HCT116 (cell line): ENCODE results near the gene SIRPB2. TPM values are rescaled to one million over a fixed set of nuclear protein-coding genes. Genes with fewer than 3 reads are reported as not detected.

Experiments
- ATAC-seq: fragments of 200-7000 bp; cut with Tn5 transposase; 2 replicates; pipeline ENCODE4 v1.9.1; 2020; ENCODE audit warnings: mild to moderate bottlenecking, moderate library complexity
- BruUV-seq: library from RNA; stranded (reverse); fragments of 400-500 nt; replicated peaks from 2 replicates; lab custom pipeline; 2021; lab: Mats Ljungman, UMichigan
- CTCF ChIA-PET: fragments of 300-600 bp; sonication (Branson Sonifier 250); formaldehyde crosslinking; loops from one replicate; lab custom pipeline; 2021; ENCODE audit warnings: antibody characterized with exemption; lab: Charles Lee
- POLR2A ChIA-PET: fragments of 300-600, 350-600 bp; sonication (Branson Sonifier 250); formaldehyde crosslinking; loops from one replicate; lab custom pipeline; 2021; ENCODE audit warnings: antibody characterized with exemption; lab: Charles Lee
- RAD21 ChIA-PET, 2 experiments: fragments of 300-600 bp; sonication (Branson Sonifier 250); formaldehyde crosslinking; loops; one replicate each; lab custom pipeline; 2023; ENCODE audit warnings: low total read pairs in 2 of 2; ENCODE audit not compliant: uncharacterized antibody in 2 of 2, unreplicated experiment in 2 of 2, low non-redundant PET in 1 of 2; lab: Charles Lee
- DNase-seq: peaks from one replicate; pipeline ENCODE4 v3.0.0-alpha.2; 2010; ENCODE audit warnings: low read depth, low spot score
- H2AFZ ChIP-seq: fragments of 200-600 bp; shearing (Covaris generic), sonication (generic); 2 replicates; pipeline ENCODE4 v1.6.1; 2017; ENCODE audit warnings: low read depth, mixed run types, mixed read lengths, antibody characterized with exemption, low read length; ENCODE audit not compliant: poor library complexity, severe bottlenecking
- H3K27ac ChIP-seq: 2 replicates; pipeline ENCODE4 v1.5.1; 2012; ENCODE audit warnings: low read depth, low read length
- H3K27me3 ChIP-seq: fragments of 200-600 bp; sonication (generic); 2 replicates; pipeline ENCODE4 v1.6.1; 2016; ENCODE audit warnings: mixed run types, low read length, mixed read lengths; ENCODE audit not compliant: insufficient read depth
- H3K36me3 ChIP-seq, 2 experiments: fragments of 200-500 bp in 1 of 2; fragments of 200-600 bp in 1 of 2; sonication (Bioruptor generic) in 1 of 2; sonication (generic) in 1 of 2; 2 replicates each; pipeline versions ENCODE4 v1.5.1 to v1.6.1; 2014 to 2016; ENCODE audit warnings: low read length in 2 of 2, inconsistent platforms in 1 of 2, mixed read lengths in 1 of 2, mixed run types in 1 of 2; ENCODE audit not compliant: insufficient read depth in 2 of 2, control insufficient read depth in 1 of 2
- H3K4me1 ChIP-seq, 2 experiments: fragments of 200-600 bp in 1 of 2; sonication (generic) in 1 of 2; 2 replicates each; pipeline versions ENCODE4 v1.5.1 to v1.6.1; 2012 to 2017; ENCODE audit warnings: low read length in 2 of 2, inconsistent platforms in 1 of 2, mild to moderate bottlenecking in 1 of 2, mixed read lengths in 1 of 2, mixed run types in 1 of 2, moderate library complexity in 1 of 2; ENCODE audit not compliant: insufficient read depth in 2 of 2, control insufficient read depth in 1 of 2
- H3K4me2 ChIP-seq: fragments of 200-600 bp; sonication (generic); 2 replicates; pipeline ENCODE4 v1.6.1; 2017; ENCODE audit warnings: mixed run types, low read length, mixed read lengths
- H3K4me3 ChIP-seq, 2 experiments: fragments of 200-600 bp in 1 of 2; sonication (generic) in 1 of 2; replicated peaks in 1 of 2; 2 replicates each; pipeline ENCODE4 v1.5.1; 2011 to 2016; ENCODE audit warnings: low read length in 2 of 2, control low read depth in 1 of 2, low read depth in 1 of 2, mild to moderate bottlenecking in 1 of 2, mixed read lengths in 1 of 2, mixed run types in 1 of 2
- H3K79me2 ChIP-seq: fragments of 200-600 bp; sonication (generic); 2 replicates; pipeline ENCODE4 v1.6.1; 2017; ENCODE audit warnings: mild to moderate bottlenecking, mixed run types, low read length, moderate library complexity, mixed read lengths; ENCODE audit not compliant: insufficient read depth
- H3K9ac ChIP-seq: fragments of 200-600 bp; sonication (generic); 2 replicates; pipeline ENCODE4 v1.6.1; 2016; ENCODE audit warnings: low read length, mixed read lengths
- H3K9me2 ChIP-seq: fragments of 200-600 bp; sonication (generic), shearing (Covaris generic); 2 replicates; pipeline ENCODE4 v1.6.1; 2017; ENCODE audit warnings: mixed run types, mild to moderate bottlenecking, moderate library complexity; ENCODE audit not compliant: insufficient read depth
- H3K9me3 ChIP-seq, 2 experiments: fragments of 200-500 bp in 1 of 2; fragments of 200-600 bp in 1 of 2; sonication (Bioruptor generic) in 1 of 2; sonication (generic) in 1 of 2; 2 replicates each; pipeline ENCODE4 v1.6.1; 2014 to 2017; ENCODE audit warnings: low read length in 2 of 2, mixed read lengths in 2 of 2, inconsistent platforms in 1 of 2, low read depth in 1 of 2, mild to moderate bottlenecking in 1 of 2, mixed run types in 1 of 2, moderate library complexity in 1 of 2; ENCODE audit not compliant: control insufficient read depth in 1 of 2, insufficient read depth in 1 of 2
- H4K20me1 ChIP-seq: fragments of 200-600 bp; sonication (generic), shearing (Covaris generic); 2 replicates; pipeline ENCODE4 v1.6.1; 2017; ENCODE audit warnings: mixed run types, mild to moderate bottlenecking, moderate library complexity; ENCODE audit not compliant: insufficient read depth
- ATF3 ChIP-seq: IDR thresholded peaks from 2 replicates; pipeline ENCODE4 v1.6.1; 2012
- EGR1 ChIP-seq: IDR thresholded peaks from 2 replicates; pipeline ENCODE4 v1.6.1; 2012; ENCODE audit warnings: low read depth
- FOSL1 ChIP-seq: IDR thresholded peaks from 2 replicates; pipeline ENCODE4 v1.6.1; 2012; ENCODE audit warnings: low read depth
- JUND ChIP-seq: IDR thresholded peaks from 2 replicates; pipeline ENCODE4 v1.6.1; 2012
- POLR2A ChIP-seq: IDR thresholded peaks from 2 replicates; pipeline ENCODE4 v1.7.0; 2011; ENCODE audit warnings: borderline replicate concordance; ENCODE audit not compliant: insufficient read depth, insufficient read length; ENCODE audit errors: extremely low read depth
- POLR2AphosphoS5 ChIP-seq: IDR thresholded peaks from 2 replicates; pipeline ENCODE4 v1.6.1; 2011; ENCODE audit warnings: mild to moderate bottlenecking, low read depth, low read length, moderate library complexity
- SRF ChIP-seq: IDR thresholded peaks from 2 replicates; pipeline ENCODE4 v1.6.1; 2012; ENCODE audit warnings: low read depth
- YY1 ChIP-seq: IDR thresholded peaks from 2 replicates; pipeline ENCODE4 v1.6.1; 2011; ENCODE audit warnings: low read length, low read depth, moderate library complexity, mild to moderate bottlenecking; ENCODE audit not compliant: insufficient replicate concordance; ENCODE audit errors: extremely low read depth
- ZFX ChIP-seq: fragments of 450-650 bp; IDR thresholded peaks from 2 replicates; pipeline ENCODE4 v1.6.1; 2017
- ZNF274 ChIP-seq: fragments of 200-500 bp; sonication (Bioruptor generic); IDR thresholded peaks from 2 replicates; pipeline ENCODE4 v1.6.1; 2014; ENCODE audit warnings: mild to moderate bottlenecking, low read depth, low read length, inconsistent platforms
- intact Hi-C: fragments of 100-400 bp; cut with micrococcal nuclease; formaldehyde crosslinking; loops from 2 replicates; pipeline ENCODE4 v1.10.0; 2022
- total RNA-seq: library from RNA; stranded (reverse); gene quantifications from one replicate; pipeline ENCODE4 v1.2.1, GENCODE V29; 2021; ENCODE audit not compliant: unreplicated experiment

The SIRPB2 gene
- total RNA-seq, 1 experiment from 2014 or later = not detected

DNA sequence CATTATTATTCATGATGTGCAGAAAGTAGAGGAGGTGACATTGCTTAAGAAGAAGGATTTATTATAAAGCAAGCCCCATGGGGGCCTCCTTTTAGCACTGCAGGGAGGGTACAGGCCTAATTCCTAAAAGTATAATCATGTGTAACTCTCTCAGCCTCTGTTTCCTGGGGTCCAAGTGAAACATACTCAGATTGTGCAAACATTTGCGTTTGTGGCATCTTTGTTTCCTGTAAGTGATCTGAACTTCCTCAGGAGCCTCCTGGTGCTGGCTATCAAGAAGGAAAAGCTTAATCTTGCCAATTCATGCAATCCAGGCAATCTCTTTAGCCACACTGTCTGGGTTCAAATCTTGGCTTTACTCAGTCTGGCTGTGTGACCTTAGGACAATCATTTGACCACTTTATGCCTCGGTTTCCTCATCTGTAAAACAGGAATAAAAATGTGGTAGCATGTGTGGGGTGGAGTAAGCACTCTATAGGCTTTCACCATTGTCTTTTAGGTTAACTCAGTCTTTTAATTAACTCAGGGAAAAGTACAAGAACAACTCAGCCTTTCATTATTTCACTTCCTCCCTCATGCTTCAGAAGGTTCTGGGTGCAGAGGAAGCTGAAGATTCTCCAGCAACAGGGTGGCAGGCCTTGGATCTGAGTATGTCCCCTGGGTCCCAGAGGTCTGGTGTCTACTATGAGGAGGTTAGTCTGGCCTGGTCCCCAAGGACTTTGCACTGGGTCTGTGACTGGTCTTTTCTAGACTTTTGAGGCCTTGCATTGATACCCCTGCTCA is 831 bp upstream of the SIRPB2 start:
- ChIA-PET POLR2A (no interaction called here), CTCF (no interaction called here), RAD21 (no interaction called here)
- no peak overlapping the region for H3K9ac ChIP-seq
- H3K79me2 ChIP-seq = no peaks in the 10 kb centered on the region
- H3K27me3 ChIP-seq = no peaks in the 10 kb centered on the region
- no peaks in the 10 kb centered on the region for H4K20me1 ChIP-seq
- TF ChIP-seq JUND (no peak), POLR2AphosphoS5 (no peak), POLR2A (no peak), YY1 (no peak), FOSL1 (no peak), EGR1 (no peak), ZNF274 (no peak), ZFX (no peak), ATF3 (no peak), SRF (no peak)
- H3K9me2 ChIP-seq = no peaks in the 10 kb centered on the region
- BruUV-seq = no TSS peak
- no peak overlapping the region for H3K4me3 ChIP-seq
- peaks cover 0 to 18% of the 10 kb centered on the region in 2 experiments; a peak in 2 of 4 replicates for H3K4me1 ChIP-seq
- H3K9me3 ChIP-seq = no peaks in the 10 kb centered on the region; a peak in 1 of 4 replicates
- H3K4me2 ChIP-seq = no peak overlapping the region
- DNase-seq (no peak), ATAC-seq (no peak)
- intact Hi-C loops = no loop called here
- no peak overlapping the region for H2AFZ ChIP-seq
- H3K27ac ChIP-seq = no peak overlapping the region
- H3K36me3 ChIP-seq = no peaks in the 10 kb centered on the region
